ENCODE results near the gene GATAD2B.
"Not testable (repeated sequence)": the region's sequence is repeated elsewhere in the genome, so short reads cannot be mapped to it uniquely, and the experiment has no call there.

Gene GATAD2B

GRCh38 chr1:153769221-153769620 is 153.6 kb downstream of the GATAD2B start:
- no peak for DNase-seq (ENCODE audit: low read depth, low spot score)
- H3K27ac ChIP-seq = no peak overlapping the region

- no peak for DNase-seq (ENCODE audit: low read depth, low spot score)
- no peak overlapping the region for H3K27ac ChIP-seq
These were observed 154.2 kb downstream of the GATAD2B start for GRCh38 chr1:153768316-153769181.

- no peak for DNase-seq (ENCODE audit: low read depth, low spot score)
- no peak overlapping the region for H3K27ac ChIP-seq
These were observed 155.3 kb downstream of the GATAD2B start for GRCh38 chr1:153767519-153767918.

- DNase-seq (ENCODE audit: low read depth, low spot score); H3K27ac ChIP-seq: not testable (repeated sequence)
These were observed 156.1 kb downstream of the GATAD2B start for GRCh38 chr1:153766663-153767062.

GRCh38 chr1:153764310-153764709 is 158.5 kb downstream of the GATAD2B start:
- H3K27ac ChIP-seq = no peak overlapping the region
- no peak for DNase-seq (ENCODE audit: low read depth, low spot score)

- no peak for DNase-seq (ENCODE audit: low read depth, low spot score)
- no peak overlapping the region for H3K27ac ChIP-seq
These were observed 159.2 kb downstream of the GATAD2B start for GRCh38 chr1:153763365-153764225.

GRCh38 chr1:153760440-153760839 is 162.3 kb downstream of the GATAD2B start:
- no peak overlapping the region for H3K27ac ChIP-seq
- no peak for DNase-seq (ENCODE audit: low read depth, low spot score)

All from epithelial cell of prostate (primary cell).